ENCODE measurements around the gene DPEP2. TPM values are rescaled to one million over a fixed set of nuclear protein-coding genes. Genes with fewer than 3 reads are reported as not detected.

Gene DPEP2
- total and polyA plus RNA-seq, 2 of the 4 experiments (the other 2 are of a cell fraction) = not detected

- Histone ChIP-seq H2AK5ac (ENCODE audit: low read depth, low read length) (no peak overlapping the region), H4K8ac (ENCODE audit: low read depth in 2 of 2, low read length in 2 of 2) (no peak overlapping the region), H4K91ac (ENCODE audit: insufficient read depth, low read depth, low read length) (no peak overlapping the region), H3K14ac (replicated peaks; ENCODE audit: low read depth, low read length) (no peak overlapping the region), H3K23ac (ENCODE audit: low read depth, low read length) (no peak overlapping the region), H4K5ac (ENCODE audit: low read depth, low read length) (no peak overlapping the region), H3K79me1 (ENCODE audit: low read depth in 1 of 2, low read length in 2 of 2) (peaks cover 14 to 76% of the 10 kb centered on the region in 2 experiments), H3K27ac (ENCODE audit: insufficient read depth, low read length) (no peak overlapping the region), H3K9me1 (ENCODE audit: insufficient read depth, low read length) (no peaks in the 10 kb centered on the region; the same call in 1 of the 2 replicates), H3K9me3 (ENCODE audit: control insufficient read depth, insufficient read depth, low read length) (no peaks in the 10 kb centered on the region), H3K4me3 (ENCODE audit: insufficient read depth, low read depth, low read length) (no peak overlapping the region), H3K9ac (ENCODE audit: low read depth, low read length) (no peak overlapping the region), H2BK15ac (ENCODE audit: low read depth, low read length) (no peak overlapping the region), H3K4me2 (ENCODE audit: low read depth, low read length) (no peak overlapping the region), H3K27me3 (ENCODE audit: control insufficient read depth, insufficient read depth, low read length) (no peaks in the 10 kb centered on the region), H2AK9ac (replicated peaks; ENCODE audit: low read depth, low read length, poor library complexity) (no peak overlapping the region), H2AFZ (replicated peaks; ENCODE audit: low read length, poor library complexity) (no peak overlapping the region), H3K36me3 (ENCODE audit: control insufficient read depth, insufficient read depth, low read length) (peaks cover 79% of the 10 kb centered on the region), H2BK120ac (ENCODE audit: low read depth, low read length) (no peak overlapping the region), H3K4me1 (ENCODE audit: control insufficient read depth, insufficient read depth, low read length) (no peaks in the 10 kb centered on the region), H3K18ac (ENCODE audit: low read depth, low read length) (no peak overlapping the region), H3K4ac (ENCODE audit: low read depth, low read length) (no peak overlapping the region), H2BK5ac (ENCODE audit: low read depth, low read length, poor library complexity, severe bottlenecking) (no peak overlapping the region), H2BK20ac (ENCODE audit: low read depth, low read length) (no peak overlapping the region), H4K20me1 (ENCODE audit: insufficient read depth, low read length) (peaks cover 55% of the 10 kb centered on the region), H3K56ac (ENCODE audit: extremely low read depth, insufficient read depth, low read length) (no peak overlapping the region)
- no TSS peak for BruUV-seq (replicated peaks)
- intact Hi-C loops (cut with micrococcal nuclease) (no loop called here), dilution Hi-C loops (cut with HindIII; ENCODE audit: low sequenced_read_pairs, unreplicated experiment) (no loop called here), in situ Hi-C loops (cut with MboI; ENCODE audit: low sequenced_read_pairs) (loop anchor here (25.0 kb wide), 1 partner anchor 405 kb away; the partner anchor contains the start of gene RIPOR1)
- ATAC-seq (ENCODE audit: low read depth) (no peak; the same call in 1 of the 2 replicates), DNase-seq (no peak)
- ChIA-PET POLR2A (ENCODE audit: unreplicated experiment) (no interaction called here), CTCF (interaction anchor here (0.5 to 0.8 kb wide), 3 partner anchors 52 to 112 kb away, joined by 3 read pairs; no protein-coding TSS in a partner anchor)
- whole genome bisulfite sequencing, 2 experiments (ENCODE audit: extremely low coverage in 2 of 2, insufficient read length in 1 of 2) = 97% methylated on average over 11 of the region's 27 CpGs; no CpG with 5 or more reads in 1 of the 2 experiments
- TF ChIP-seq ELK1 (IDR thresholded peaks at IDR 0.05; ENCODE audit: borderline replicate concordance, low read depth, low read length) = no peak
- no peak for TF ChIP-seq CTCF (conservative IDR thresholded peaks at IDR 0.05; ENCODE audit: low read depth, low read length)
- TF ChIP-seq MAFK (IDR thresholded peaks at IDR 0.05; ENCODE audit: low read depth, low read length) = no peak
- TF ChIP-seq RFX5 (IDR thresholded peaks at IDR 0.05; ENCODE audit: low read depth, low read length) = no peak
- TF ChIP-seq BHLHE40 (IDR thresholded peaks at IDR 0.05; ENCODE audit: low read depth, low read length) = no peak
- no peak for TF ChIP-seq POLR2A (IDR thresholded peaks at IDR 0.05; ENCODE audit: low read depth, low read length)
- no peak for TF ChIP-seq RCOR1 (IDR thresholded peaks at IDR 0.05; ENCODE audit: insufficient replicate concordance, low read length)
- no peak for TF ChIP-seq CEBPB (IDR thresholded peaks at IDR 0.05; ENCODE audit: low read depth, low read length)
- no peak for TF ChIP-seq MAZ (IDR thresholded peaks at IDR 0.05; ENCODE audit: borderline replicate concordance, low read depth, low read length)
- no peak for TF ChIP-seq SMC3 (IDR thresholded peaks at IDR 0.05; ENCODE audit: low read depth, low read length)
- TF ChIP-seq USF2 (IDR thresholded peaks at IDR 0.05; ENCODE audit: low read depth, low read length) = no peak
- no peak for TF ChIP-seq CHD1 (IDR thresholded peaks at IDR 0.05; ENCODE audit: low read depth, low read length)
- no peak for TF ChIP-seq NFE2L2 (IDR thresholded peaks at IDR 0.05; ENCODE audit: low read depth, low read length)
- no peak for TF ChIP-seq MXI1 (IDR thresholded peaks at IDR 0.05; ENCODE audit: borderline replicate concordance, low read depth, low read length)
- TF ChIP-seq FOS (IDR thresholded peaks at IDR 0.05; ENCODE audit: low read depth, low read length) = no peak
These were observed 56.6 kb downstream of the DPEP2 start for GRCh38 chr16:67942510-67943255.

Data from IMR-90 (cell line).